ENCODE results near the gene HEMGN. TPM values are rescaled to one million over a fixed set of nuclear protein-coding genes. Genes with fewer than 3 reads are reported as not detected.

The HEMGN gene
- total RNA-seq, 1 donor from 2014 or later, result 0.14 TPM

DNA sequence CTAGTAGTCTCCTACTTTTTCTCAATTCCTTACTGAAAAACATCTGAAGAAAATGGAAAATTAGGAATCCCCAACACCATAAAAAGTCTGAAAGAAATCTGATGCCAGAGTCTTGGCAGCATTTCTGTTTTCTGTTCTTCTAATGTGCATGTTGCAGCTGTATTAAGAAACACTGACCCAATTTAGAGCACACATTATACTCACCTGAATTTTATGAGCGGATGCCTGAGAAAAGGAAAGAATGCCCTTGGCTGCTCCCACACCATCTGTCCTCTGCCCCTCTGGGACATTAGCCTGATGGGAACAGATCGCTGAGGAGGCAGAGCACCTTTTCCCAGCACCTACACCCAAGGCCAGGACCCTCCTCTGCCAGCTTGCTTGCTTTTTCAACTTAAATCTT is 31.0 kb upstream of the HEMGN start:
- peaks cover 7% of the 10 kb centered on the region for H3K4me1 ChIP-seq
- no peak overlapping the region for H3K27ac ChIP-seq (replicated peaks)
- DNase-seq, result no peak
- peaks cover 16% of the 10 kb centered on the region for H3K27me3 ChIP-seq (ENCODE audit: low read depth)
- TF ChIP-seq, protein P1, sequence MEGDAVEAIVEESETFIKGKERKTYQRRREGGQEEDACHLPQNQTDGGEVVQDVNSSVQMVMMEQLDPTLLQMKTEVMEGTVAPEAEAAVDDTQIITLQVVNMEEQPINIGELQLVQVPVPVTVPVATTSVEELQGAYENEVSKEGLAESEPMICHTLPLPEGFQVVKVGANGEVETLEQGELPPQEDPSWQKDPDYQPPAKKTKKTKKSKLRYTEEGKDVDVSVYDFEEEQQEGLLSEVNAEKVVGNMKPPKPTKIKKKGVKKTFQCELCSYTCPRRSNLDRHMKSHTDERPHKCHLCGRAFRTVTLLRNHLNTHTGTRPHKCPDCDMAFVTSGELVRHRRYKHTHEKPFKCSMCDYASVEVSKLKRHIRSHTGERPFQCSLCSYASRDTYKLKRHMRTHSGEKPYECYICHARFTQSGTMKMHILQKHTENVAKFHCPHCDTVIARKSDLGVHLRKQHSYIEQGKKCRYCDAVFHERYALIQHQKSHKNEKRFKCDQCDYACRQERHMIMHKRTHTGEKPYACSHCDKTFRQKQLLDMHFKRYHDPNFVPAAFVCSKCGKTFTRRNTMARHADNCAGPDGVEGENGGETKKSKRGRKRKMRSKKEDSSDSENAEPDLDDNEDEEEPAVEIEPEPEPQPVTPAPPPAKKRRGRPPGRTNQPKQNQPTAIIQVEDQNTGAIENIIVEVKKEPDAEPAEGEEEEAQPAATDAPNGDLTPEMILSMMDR (IDR thresholded peaks at IDR 0.05; ENCODE audit: borderline replicate concordance), result no peak
- intact Hi-C loops (cut with micrococcal nuclease), result no loop called here
- H3K4me3 ChIP-seq, result no peak overlapping the region
- no peaks in the 10 kb centered on the region for H3K9me3 ChIP-seq (replicated peaks)
- no peaks in the 10 kb centered on the region for H3K36me3 ChIP-seq

GRCh38 chr9:97966493-97966892 is 28.5 kb upstream of the HEMGN start:
- Histone ChIP-seq H3K36me3 (no peaks in the 10 kb centered on the region), H3K4me3 (no peak overlapping the region), H3K27me3 (ENCODE audit: low read depth) (peaks cover 16% of the 10 kb centered on the region), H3K4me1 (peaks cover 16% of the 10 kb centered on the region), H3K9me3 (replicated peaks) (no peaks in the 10 kb centered on the region), H3K27ac (replicated peaks) (no peak overlapping the region)
- DNase-seq, result no peak
- TF ChIP-seq, protein P1 (IDR thresholded peaks at IDR 0.05; ENCODE audit: borderline replicate concordance), result no peak
- intact Hi-C loops (cut with micrococcal nuclease), result no loop called here

DNA sequence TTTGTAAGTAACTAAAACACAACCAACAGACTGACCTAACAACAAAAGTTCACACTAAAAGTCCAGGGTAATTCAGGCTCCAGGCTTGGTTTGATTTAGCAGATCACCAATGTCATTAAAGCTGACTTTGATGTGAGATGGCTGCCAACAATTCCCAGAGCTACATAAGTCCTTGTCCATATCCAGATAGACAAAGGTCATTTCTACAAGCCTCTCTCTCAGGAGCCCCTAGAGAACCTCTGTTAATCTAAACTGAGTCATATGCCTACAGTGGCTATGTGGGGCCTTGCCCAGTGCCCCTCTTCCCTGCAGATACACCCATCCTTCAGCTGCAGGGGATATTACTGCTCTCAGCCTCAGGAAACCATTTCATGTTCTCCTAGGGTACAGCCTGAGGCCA is 26.9 kb upstream of the HEMGN start:
- intact Hi-C loops (cut with micrococcal nuclease), result no loop called here
- H3K4me3 ChIP-seq, result no peak overlapping the region
- TF ChIP-seq, protein P1 (IDR thresholded peaks at IDR 0.05; ENCODE audit: borderline replicate concordance), result no peak
- peaks cover 16% of the 10 kb centered on the region for H3K4me1 ChIP-seq
- no peak for DNase-seq
- no peaks in the 10 kb centered on the region for H3K9me3 ChIP-seq (replicated peaks)
- H3K27ac ChIP-seq (replicated peaks), result peak overlapping the region; percentile 54
- H3K36me3 ChIP-seq, result no peaks in the 10 kb centered on the region
- peaks cover 6% of the 10 kb centered on the region for H3K27me3 ChIP-seq (ENCODE audit: low read depth)

DNA sequence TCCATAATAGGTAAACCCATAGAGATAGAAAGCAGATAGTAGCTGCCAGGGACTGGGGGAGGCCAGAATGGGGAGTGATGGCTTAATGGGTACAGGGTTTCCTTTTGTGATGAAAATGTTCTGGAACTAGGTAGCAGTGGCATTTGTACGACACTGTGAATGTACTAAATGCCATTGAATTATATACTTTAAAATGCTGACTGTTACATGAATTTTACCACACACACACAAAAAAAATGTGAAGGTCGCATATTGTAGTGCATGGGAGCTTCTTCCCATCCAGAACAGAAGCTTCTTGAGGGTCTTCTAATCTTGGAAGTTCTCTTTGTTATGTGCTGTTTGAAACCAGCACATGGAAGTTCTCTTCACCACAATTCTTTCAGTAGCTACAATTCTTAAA is 25.3 kb upstream of the HEMGN start:
- TF ChIP-seq, protein P1 (IDR thresholded peaks at IDR 0.05; ENCODE audit: borderline replicate concordance), result no peak
- intact Hi-C loops (cut with micrococcal nuclease), result no loop called here
- DNase-seq, result no peak

DNA sequence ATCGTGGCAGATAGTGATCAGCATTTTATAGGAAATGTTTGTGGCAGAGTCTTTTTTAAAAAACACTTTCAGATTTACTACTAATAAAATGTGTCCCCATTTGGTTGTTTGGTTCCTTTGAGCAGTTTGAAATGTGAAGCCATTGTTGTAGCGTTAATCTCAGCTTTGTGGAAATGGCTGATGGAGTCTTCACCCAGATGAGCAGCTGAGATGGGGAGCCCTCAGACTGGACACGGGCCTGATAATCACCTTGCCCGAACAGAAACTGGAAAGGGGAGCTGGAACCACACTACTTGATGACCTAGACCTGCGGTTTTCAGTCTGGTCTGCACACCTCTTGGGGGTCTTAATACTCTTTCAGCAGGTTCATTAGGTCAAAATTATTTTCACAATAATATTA is 24.6 kb upstream of the HEMGN start:
- TF ChIP-seq, protein P1 (IDR thresholded peaks at IDR 0.05; ENCODE audit: borderline replicate concordance), result no peak
- H3K4me1 ChIP-seq, result peaks cover 16% of the 10 kb centered on the region
- intact Hi-C loops (cut with micrococcal nuclease), result no loop called here
- H3K36me3 ChIP-seq, result no peaks in the 10 kb centered on the region
- no peak overlapping the region for H3K27ac ChIP-seq (replicated peaks)
- no peak overlapping the region for H3K4me3 ChIP-seq
- peaks cover 6% of the 10 kb centered on the region for H3K27me3 ChIP-seq (ENCODE audit: low read depth)
- DNase-seq, result no peak
- no peaks in the 10 kb centered on the region for H3K9me3 ChIP-seq (replicated peaks)

More for the DNA sequence above, 25.3 kb upstream of the HEMGN start:
- Histone ChIP-seq H3K27ac (replicated peaks) (no peak overlapping the region), H3K36me3 (no peaks in the 10 kb centered on the region), H3K27me3 (ENCODE audit: low read depth) (peaks cover 6% of the 10 kb centered on the region), H3K9me3 (replicated peaks) (no peaks in the 10 kb centered on the region), H3K4me3 (no peak overlapping the region), H3K4me1 (peaks cover 16% of the 10 kb centered on the region)

- intact Hi-C loops (cut with micrococcal nuclease), result no loop called here
- TF ChIP-seq, protein P1 (IDR thresholded peaks at IDR 0.05; ENCODE audit: borderline replicate concordance), result no peak
- Histone ChIP-seq H3K36me3 (no peaks in the 10 kb centered on the region), H3K27me3 (ENCODE audit: low read depth) (peaks cover 5% of the 10 kb centered on the region), H3K27ac (replicated peaks) (no peak overlapping the region), H3K4me1 (peaks cover 16% of the 10 kb centered on the region), H3K9me3 (replicated peaks) (no peaks in the 10 kb centered on the region), H3K4me3 (no peak overlapping the region)
- DNase-seq, result no peak
These were observed 24.2 kb upstream of the HEMGN start for GRCh38 chr9:97962136-97962535.
